Breast epithelium (tissue), 4 donors: ENCODE measurements around the gene OR10J1. TPM values are rescaled to one million over a fixed set of nuclear protein-coding genes. Genes with fewer than 3 reads are reported as not detected.

ENCODE experiments used
- DNase-seq, 2 donors: peaks; one replicate each; pipeline ENCODE4 v3.0.0-alpha.2; 2019; ENCODE audit warnings: low spot score in 2 of 2
- H3K27ac ChIP-seq, 2 donors: fragments of 200-600 bp; sonication (generic) in 1 of 2; one replicate each; pipeline ENCODE4 v1.5.1; 2016 to 2019; ENCODE audit warnings: mild to moderate bottlenecking in 1 of 2
- H3K27me3 ChIP-seq, 2 donors: fragments of 200-600 bp; sonication (generic) in 1 of 2; one replicate each; pipeline versions ENCODE4 v1.5.1 to v1.6.0; 2017 to 2019; ENCODE audit warnings: control low read depth in 1 of 2, mild to moderate bottlenecking in 1 of 2
- H3K36me3 ChIP-seq: fragments of 200-600 bp; one replicate; pipeline ENCODE4 v1.5.1; 2019
- H3K4me1 ChIP-seq, 2 donors: fragments of 200-600 bp; sonication (generic); one replicate each; pipeline ENCODE4 v1.5.1; 2016 to 2019; ENCODE audit warnings: control low read depth in 1 of 2
- H3K4me3 ChIP-seq, 3 donors: fragments of 200-600 bp; sonication (generic); 1 replicate in 2 of 3; 2 replicates in 1 of 3; pipeline ENCODE4 v1.5.1; 2016 to 2019; ENCODE audit warnings: mild to moderate bottlenecking in 3 of 3, moderate library complexity in 2 of 3
- H3K9me3 ChIP-seq, 2 donors: fragments of 200-600 bp; sonication (generic) in 1 of 2; one replicate each; pipeline ENCODE4 v1.5.1; 2016 to 2019; ENCODE audit warnings: control low read depth in 1 of 2
- CTCF ChIP-seq, 3 donors: fragments of 450-650 bp; IDR thresholded peaks; one replicate each; pipeline ENCODE4 v1.5.1; 2016 to 2017; ENCODE audit warnings: antibody characterized with exemption in 3 of 3, mild to moderate bottlenecking in 3 of 3, moderate library complexity in 3 of 3
- POLR2A ChIP-seq: fragments of 450-650 bp; IDR thresholded peaks from one replicate; pipeline ENCODE4 v1.6.1; 2016; ENCODE audit warnings: antibody characterized with exemption, mild to moderate bottlenecking, moderate library complexity
- POLR2AphosphoS5 ChIP-seq, 3 donors: sonication (generic); formaldehyde crosslinking; IDR thresholded peaks; one replicate each; pipeline ENCODE4 v1.6.1; 2017; ENCODE audit warnings: antibody characterized with exemption in 3 of 3
- intact Hi-C: fragments of 100-400 bp; cut with DNase I; formaldehyde crosslinking; loops from one replicate; pipeline ENCODE4 v1.15.1; 2023; ENCODE audit warnings: low total_unique reads
- total RNA-seq, 3 donors: library from RNA; depleted of rRNA; stranded (reverse); fragments of >200 nt; gene quantifications; one replicate each; pipeline ENCODE4 v1.1.0, GENCODE V29; 2016

Gene OR10J1, protein sequence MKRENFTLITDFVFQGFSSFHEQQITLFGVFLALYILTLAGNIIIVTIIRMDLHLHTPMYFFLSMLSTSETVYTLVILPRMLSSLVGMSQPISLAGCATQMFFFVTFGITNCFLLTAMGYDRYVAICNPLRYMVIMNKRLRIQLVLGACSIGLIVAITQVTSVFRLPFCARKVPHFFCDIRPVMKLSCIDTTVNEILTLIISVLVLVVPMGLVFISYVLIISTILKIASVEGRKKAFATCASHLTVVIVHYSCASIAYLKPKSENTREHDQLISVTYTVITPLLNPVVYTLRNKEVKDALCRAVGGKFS
- not detected for total RNA-seq

- Histone ChIP-seq H3K27ac (no peak within 1 kb of the TSS), H3K36me3 (no peaks in the 10 kb centered on the region), H3K4me3 (no peak within 1 kb of the TSS), H3K27me3 (no peaks in the 10 kb centered on the region), H3K4me1 (no peaks in the 10 kb centered on the region), H3K9me3 (no peaks in the 10 kb centered on the region)
- intact Hi-C loops: no loop called here
- no peak for DNase-seq
- TF ChIP-seq POLR2A (no peak), POLR2AphosphoS5 (IDR thresholded peaks at IDR 0.05) (no peak), CTCF (IDR thresholded peaks at IDR 0.05) (no peak)
Observed at GRCh38 chr1:159439422-159439821, at the start of gene OR10J1. Gene OR10J1, plus strand, starts transcription at chr1:159439722. Its CDS starts 70 bp downstream, at chr1:159439792.

DNA sequence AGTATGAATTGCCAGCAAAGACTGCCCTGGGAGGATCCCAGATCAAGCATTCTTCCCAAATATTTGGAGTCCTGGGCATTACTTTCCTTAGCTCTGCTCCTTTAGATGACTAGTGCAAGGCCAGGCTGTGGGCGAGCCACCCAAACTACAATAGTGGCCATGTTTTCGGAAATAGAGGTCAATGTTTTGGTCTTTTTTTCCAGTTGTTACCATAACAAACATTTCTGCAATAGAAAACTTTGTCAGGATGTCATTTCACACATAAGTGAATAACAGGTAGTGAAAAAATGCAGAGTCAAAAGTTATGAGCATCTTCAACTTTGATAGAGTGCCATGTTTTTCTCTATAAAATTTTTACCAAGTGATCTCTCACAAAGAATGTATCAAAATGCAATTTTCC, 32.7 kb upstream of the OR10J1 start:
- no peak overlapping the region for H3K4me3 ChIP-seq
- no peak overlapping the region for H3K27ac ChIP-seq
- no peaks in the 10 kb centered on the region for H3K4me1 ChIP-seq
- H3K9me3 ChIP-seq: no peaks in the 10 kb centered on the region
- no peaks in the 10 kb centered on the region for H3K27me3 ChIP-seq
- intact Hi-C loops: no loop called here
- no peak for DNase-seq
- H3K36me3 ChIP-seq: no peaks in the 10 kb centered on the region
- TF ChIP-seq POLR2A (no peak), POLR2AphosphoS5 (IDR thresholded peaks at IDR 0.05) (no peak), CTCF (IDR thresholded peaks at IDR 0.05) (no peak)

GRCh38 chr1:159408862-159409400, 30.6 kb upstream of the OR10J1 start:
- H3K4me1 ChIP-seq: no peaks in the 10 kb centered on the region
- H3K27ac ChIP-seq: no peak overlapping the region
- TF ChIP-seq POLR2A (no peak), POLR2AphosphoS5 (IDR thresholded peaks at IDR 0.05) (no peak), CTCF (IDR thresholded peaks at IDR 0.05) (no peak)
- no peaks in the 10 kb centered on the region for H3K9me3 ChIP-seq
- no peaks in the 10 kb centered on the region for H3K27me3 ChIP-seq
- intact Hi-C loops: no loop called here
- H3K36me3 ChIP-seq: no peaks in the 10 kb centered on the region
- H3K4me3 ChIP-seq: no peak overlapping the region
- DNase-seq: no peak

DNA sequence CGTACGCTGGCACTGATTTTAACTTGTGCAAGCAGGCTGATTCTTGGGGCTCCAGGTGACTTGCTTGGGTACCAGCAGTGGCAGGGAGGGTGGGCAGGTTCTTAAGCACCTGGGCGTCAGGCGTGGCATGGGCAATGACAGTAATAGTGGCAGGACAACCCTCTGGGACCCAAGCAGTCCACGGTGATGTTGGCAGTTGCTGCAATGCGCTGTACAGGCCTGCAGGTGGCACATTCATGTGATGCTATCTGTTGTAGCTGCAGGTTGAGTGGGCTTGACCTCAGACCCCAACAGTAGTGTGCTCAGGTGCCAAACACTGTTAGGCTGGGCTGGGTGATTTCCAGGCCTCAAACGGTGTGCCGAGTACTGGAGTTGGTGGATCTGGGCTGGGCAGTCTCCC, 17.7 kb upstream of the OR10J1 start:
- intact Hi-C loops: no loop called here
- Histone ChIP-seq H3K27ac (no peak overlapping the region), H3K4me3 (no peak overlapping the region), H3K4me1 (no peaks in the 10 kb centered on the region), H3K9me3 (peaks cover 10 to 38% of the 10 kb centered on the region in 2 donors), H3K36me3 (no peaks in the 10 kb centered on the region), H3K27me3 (no peaks in the 10 kb centered on the region)
- DNase-seq: no peak
- no peak for TF ChIP-seq POLR2AphosphoS5 (IDR thresholded peaks at IDR 0.05)
- TF ChIP-seq POLR2A: no peak
- no peak for TF ChIP-seq CTCF (IDR thresholded peaks at IDR 0.05)

DNA sequence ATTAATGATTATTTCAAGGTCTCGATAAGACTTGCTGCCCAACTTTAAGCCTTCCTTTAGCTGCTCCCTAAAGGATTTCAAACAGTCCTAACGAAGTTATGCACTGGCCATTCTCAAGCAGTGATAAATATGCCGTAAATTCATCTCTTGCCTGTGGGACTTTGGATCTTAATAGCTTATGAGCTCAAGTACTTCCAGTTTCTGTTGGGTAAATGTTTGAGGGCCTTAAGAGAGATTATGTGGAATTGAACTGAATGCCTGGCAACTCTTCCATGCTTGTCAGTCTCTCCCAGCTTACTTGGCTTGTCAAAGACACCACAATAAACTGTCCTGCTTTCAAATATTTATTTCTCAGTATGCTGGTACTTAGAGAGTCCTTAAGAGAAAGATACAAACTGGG, 11.0 kb upstream of the OR10J1 start:
- Histone ChIP-seq H3K27ac (no peak overlapping the region), H3K4me3 (no peak overlapping the region), H3K27me3 (no peaks in the 10 kb centered on the region), H3K9me3 (no peaks in the 10 kb centered on the region), H3K36me3 (no peaks in the 10 kb centered on the region), H3K4me1 (no peaks in the 10 kb centered on the region)
- no peak for DNase-seq
- intact Hi-C loops: no loop called here
- no peak for TF ChIP-seq POLR2AphosphoS5 (IDR thresholded peaks at IDR 0.05)
- no peak for TF ChIP-seq POLR2A
- no peak for TF ChIP-seq CTCF (IDR thresholded peaks at IDR 0.05)
